SJCRH30 (cell line): ENCODE measurements around the gene TIMM17A. TPM values are rescaled to one million over a fixed set of nuclear protein-coding genes. Genes with fewer than 3 reads are reported as not detected.
"Not testable (repeated sequence)": the region's sequence is repeated elsewhere in the genome, so short reads cannot be mapped to it uniquely, and the experiment has no call there.

Experiments
- DNase-seq, 2 experiments: peaks; one replicate each; pipeline ENCODE4 v3.0.0-alpha.2; 2015 to 2020
- H3K27ac ChIP-seq: fragments of 250-450 bp; sonication (Bioruptor Pico); 2 replicates; pipeline ENCODE4 v1.5.1; 2020; ENCODE audit warnings: mild to moderate bottlenecking, moderate library complexity
- H3K27me3 ChIP-seq: fragments of 250-450 bp; sonication (Bioruptor Pico); 2 replicates; pipeline ENCODE4 v1.5.1; 2020; ENCODE audit warnings: mild to moderate bottlenecking, moderate library complexity
- H3K36me3 ChIP-seq: fragments of 250-450 bp; sonication (Bioruptor Pico); 2 replicates; pipeline ENCODE4 v1.5.1; 2020; ENCODE audit warnings: mild to moderate bottlenecking, moderate library complexity
- H3K4me1 ChIP-seq: fragments of 250-450 bp; sonication (Bioruptor Pico); 2 replicates; pipeline ENCODE4 v1.5.1; 2020; ENCODE audit warnings: mild to moderate bottlenecking, moderate library complexity
- H3K4me3 ChIP-seq: fragments of 250-450 bp; sonication (Bioruptor Pico); 2 replicates; pipeline ENCODE4 v1.5.1; 2020; ENCODE audit warnings: mild to moderate bottlenecking, moderate library complexity
- H3K9me3 ChIP-seq: fragments of 250-450 bp; sonication (Bioruptor Pico); replicated peaks from 2 replicates; pipeline ENCODE4 v1.5.1; 2020; ENCODE audit warnings: mild to moderate bottlenecking, moderate library complexity
- total RNA-seq: library from RNA; depleted of rRNA; stranded (reverse); fragments of >200 nt; shearing (Covaris generic); gene quantifications from 2 replicates; pipeline ENCODE4 v1.2.3, GENCODE V29; 2014

The TIMM17A gene
- total RNA-seq, 1 experiment from 2014 or later, result 89.5 TPM

GRCh38 chr1:201946224-201946908, 8.9 kb upstream of the TIMM17A start, which contains the start of gene LMOD1:
Gene LMOD1 (minus strand): TSS chr1:201946548. CDS start chr1:201946340, 208 bp downstream.
- Histone ChIP-seq H3K4me3 (peak within 1 kb of the TSS; percentile 47), H3K27ac (no peak within 1 kb of the TSS), H3K4me1 (peaks cover 15% of the 10 kb centered on the region; the same call in 1 of the 2 replicates), H3K9me3 (no peaks in the 10 kb centered on the region), H3K36me3 (no peaks in the 10 kb centered on the region), H3K27me3 (no peaks in the 10 kb centered on the region)
- peak; percentile 86 to 91 for DNase-seq

- H3K36me3 ChIP-seq, result no peaks in the 10 kb centered on the region
- H3K27ac ChIP-seq, result no peak overlapping the region
- H3K9me3 ChIP-seq, result no peaks in the 10 kb centered on the region
- no peak overlapping the region for H3K4me3 ChIP-seq
- DNase-seq, result peak in 1 of 2 experiments; percentile 15
- H3K27me3 ChIP-seq, result no peaks in the 10 kb centered on the region
- H3K4me1 ChIP-seq, result peaks cover 14% of the 10 kb centered on the region; the same call in 1 of the 2 replicates
Measured at GRCh38 chr1:201947697-201948008, 7.7 kb upstream of the TIMM17A start.

GRCh38 chr1:201949491-201949890, 5.8 kb upstream of the TIMM17A start:
- H3K27me3 ChIP-seq, result no peaks in the 10 kb centered on the region
- DNase-seq, result no peak
- no peak overlapping the region for H3K4me3 ChIP-seq
- no peak overlapping the region for H3K27ac ChIP-seq
- H3K4me1 ChIP-seq, result peaks cover 14% of the 10 kb centered on the region; the same call in 1 of the 2 replicates
- no peaks in the 10 kb centered on the region for H3K36me3 ChIP-seq
- no peaks in the 10 kb centered on the region for H3K9me3 ChIP-seq

GRCh38 chr1:201954263-201955008, 867 bp upstream of the TIMM17A start:
- H3K27ac ChIP-seq, result peak overlapping the region; percentile 74
- peaks cover 23% of the 10 kb centered on the region for H3K36me3 ChIP-seq
- no peaks in the 10 kb centered on the region for H3K27me3 ChIP-seq
- no peaks in the 10 kb centered on the region; the same call in 1 of the 2 replicates for H3K4me1 ChIP-seq
- H3K4me3 ChIP-seq, result peak overlapping the region; percentile 86
- peak in 1 of 2 experiments; percentile 21 for DNase-seq
- no peaks in the 10 kb centered on the region for H3K9me3 ChIP-seq

- no peaks in the 10 kb centered on the region; the same call in 1 of the 2 replicates for H3K4me1 ChIP-seq
- peak overlapping the region; percentile 74 for H3K27ac ChIP-seq
- DNase-seq, result no peak
- H3K36me3 ChIP-seq, result peaks cover 29% of the 10 kb centered on the region
- no peaks in the 10 kb centered on the region for H3K27me3 ChIP-seq
- no peaks in the 10 kb centered on the region for H3K9me3 ChIP-seq
- peak overlapping the region; percentile 86 for H3K4me3 ChIP-seq
Measured at GRCh38 chr1:201955729-201956143, 433 bp downstream of the TIMM17A start.

- Histone ChIP-seq H3K27me3 (no peaks in the 10 kb centered on the region), H3K36me3 (peaks cover 53% of the 10 kb centered on the region), H3K9me3 (no peaks in the 10 kb centered on the region), H3K4me3 (no peak overlapping the region), H3K27ac (no peak overlapping the region), H3K4me1 (no peaks in the 10 kb centered on the region; the same call in 1 of the 2 replicates)
- DNase-seq, result no peak
Measured at GRCh38 chr1:201958348-201958747, 3.0 kb downstream of the TIMM17A start.

- H3K27me3 ChIP-seq, H3K27ac ChIP-seq, H3K9me3 ChIP-seq, H3K4me1 ChIP-seq, DNase-seq, H3K4me3 ChIP-seq: not testable (repeated sequence)
- H3K36me3 ChIP-seq, result peaks cover 83% of the 10 kb centered on the region
Measured at GRCh38 chr1:201962382-201962781, 7.1 kb downstream of the TIMM17A start.

GRCh38 chr1:201964261-201964660, 9.0 kb downstream of the TIMM17A start:
- H3K4me3 ChIP-seq, result no peak overlapping the region
- no peak for DNase-seq
- no peaks in the 10 kb centered on the region for H3K9me3 ChIP-seq
- H3K27me3 ChIP-seq, result no peaks in the 10 kb centered on the region
- H3K36me3 ChIP-seq, result peaks cover 80% of the 10 kb centered on the region
- H3K27ac ChIP-seq, result no peak overlapping the region
- H3K4me1 ChIP-seq, result no peaks in the 10 kb centered on the region

- Histone ChIP-seq H3K36me3 (peaks cover 88% of the 10 kb centered on the region), H3K27me3 (no peaks in the 10 kb centered on the region), H3K27ac (no peak overlapping the region), H3K4me1 (no peaks in the 10 kb centered on the region), H3K4me3 (no peak overlapping the region), H3K9me3 (no peaks in the 10 kb centered on the region)
- DNase-seq, result no peak
Measured at GRCh38 chr1:201966171-201966570, 10.9 kb downstream of the TIMM17A start.

GRCh38 chr1:201968202-201968925, 13.1 kb downstream of the TIMM17A start:
- Histone ChIP-seq H3K36me3 (peaks cover 66% of the 10 kb centered on the region), H3K9me3 (no peaks in the 10 kb centered on the region), H3K4me3 (no peak overlapping the region), H3K27me3 (no peaks in the 10 kb centered on the region), H3K27ac (no peak overlapping the region), H3K4me1 (no peaks in the 10 kb centered on the region)
- no peak for DNase-seq

- no peaks in the 10 kb centered on the region for H3K4me1 ChIP-seq
- DNase-seq, result no peak
- no peaks in the 10 kb centered on the region for H3K9me3 ChIP-seq
- peaks cover 46% of the 10 kb centered on the region for H3K36me3 ChIP-seq
- no peak overlapping the region for H3K4me3 ChIP-seq
- H3K27ac ChIP-seq, result no peak overlapping the region
- no peaks in the 10 kb centered on the region for H3K27me3 ChIP-seq
Measured at GRCh38 chr1:201970334-201971159, 15.2 kb downstream of the TIMM17A start.

- Histone ChIP-seq H3K27ac (no peak overlapping the region), H3K27me3 (no peaks in the 10 kb centered on the region), H3K4me1 (no peaks in the 10 kb centered on the region), H3K4me3 (peak overlapping the region; percentile 82), H3K9me3 (no peaks in the 10 kb centered on the region), H3K36me3 (no peaks in the 10 kb centered on the region)
- DNase-seq, result peak; percentile 74 to 82
Measured at GRCh38 chr1:201982082-201982622, 26.8 kb downstream of the TIMM17A start.

- H3K9me3 ChIP-seq, result no peaks in the 10 kb centered on the region
- peak within 1 kb of the TSS; percentile 32 for H3K27ac ChIP-seq
- peak; percentile 82 to 89 for DNase-seq
- H3K4me1 ChIP-seq, result no peaks in the 10 kb centered on the region
- no peaks in the 10 kb centered on the region for H3K36me3 ChIP-seq
- peak within 1 kb of the TSS; percentile 82 for H3K4me3 ChIP-seq
- no peaks in the 10 kb centered on the region for H3K27me3 ChIP-seq
Measured at GRCh38 chr1:201982623-201983379, 27.5 kb downstream of the TIMM17A start, which contains the start of gene RNPEP. Gene RNPEP (plus strand): TSS chr1:201982648. CDS start chr1:201982667, 19 bp downstream.
